DOHH2 (cell line): ENCODE measurements around the gene TNFAIP6.

Source experiments
- CTCF ChIP-seq: fragments of 200-600 bp; sonication (generic); IDR thresholded peaks from one replicate; pipeline ENCODE4 v1.5.1; 2014; ENCODE audit warnings: antibody characterized with exemption, mild to moderate bottlenecking, low read depth, low read length; ENCODE audit not compliant: poor library complexity, severe bottlenecking
- EZH2phosphoT487 ChIP-seq: fragments of 200-600 bp; sonication (generic); IDR thresholded peaks from 2 replicates; pipeline ENCODE4 v1.6.1; 2017; ENCODE audit warnings: borderline replicate concordance, mild to moderate bottlenecking, antibody characterized with exemption, low read length, moderate library complexity, mixed read lengths

DNA sequence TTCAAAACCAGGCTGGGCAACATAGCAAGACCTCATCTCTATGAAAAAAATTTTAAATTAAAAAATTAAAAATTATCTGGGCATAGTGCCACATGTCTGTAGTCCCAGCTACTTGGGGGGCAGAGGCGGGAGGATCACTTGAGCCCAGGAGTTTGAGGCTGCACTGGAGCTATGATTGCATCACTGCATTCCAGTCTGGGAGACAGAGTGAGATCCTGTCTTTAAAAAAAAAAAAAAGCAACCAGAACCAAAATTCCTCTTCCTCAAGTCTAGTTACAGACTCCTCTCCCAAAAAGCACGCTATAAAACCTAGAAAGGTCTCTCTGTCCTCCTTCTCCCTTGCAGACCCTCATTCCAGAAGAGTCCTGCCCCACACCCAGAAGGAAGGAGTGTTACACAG is 23.9 kb downstream of the TNFAIP6 start:
- no peak for TF ChIP-seq CTCF
- no peak for TF ChIP-seq EZH2phosphoT487
